ENCODE results near the gene OR2H1. TPM values are rescaled to one million over a fixed set of nuclear protein-coding genes. Genes with fewer than 3 reads are reported as not detected.

The OR2H1 gene
- total and polyA plus RNA-seq, 12 donors, result not detected

- H3K27me3 ChIP-seq, result no peaks in the 10 kb centered on the region
- H3K9me3 ChIP-seq (replicated peaks in 1 of 3), result no peaks in the 10 kb centered on the region
- H3K4me3 ChIP-seq, result no peak overlapping the region
- H3K36me3 ChIP-seq (replicated peaks in 1 of 2), result no peaks in the 10 kb centered on the region
- 69 to 81% (median 77%) methylated on average over 3 to 6 of the region's 6 CpGs for WGBS, 4 donors
- peak in 1 of 7 donors; percentile 37 for DNase-seq
- no peak overlapping the region for H3K27ac ChIP-seq
- no peaks in the 10 kb centered on the region for H3K4me1 ChIP-seq (replicated peaks in 1 of 2)
- TF ChIP-seq CTCF (IDR thresholded peaks at IDR 0.05) (no peak), POLR2A (IDR thresholded peaks at IDR 0.05) (no peak)
- intact Hi-C loops (cut with DNase I), result no loop called here
These were observed 52.3 kb downstream of the OR2H1 start for GRCh38 chr6:29509239-29509638.

GRCh38 chr6:29509711-29510110 lies 52.8 kb downstream of the OR2H1 start:
- no peak overlapping the region for H3K4me3 ChIP-seq
- no peaks in the 10 kb centered on the region for H3K27me3 ChIP-seq
- no peaks in the 10 kb centered on the region for H3K9me3 ChIP-seq (replicated peaks in 1 of 3)
- no peaks in the 10 kb centered on the region for H3K36me3 ChIP-seq (replicated peaks in 1 of 2)
- H3K27ac ChIP-seq, result no peak overlapping the region
- peak in 1 of 7 donors; percentile 31 for DNase-seq
- H3K4me1 ChIP-seq (replicated peaks in 1 of 2), result no peaks in the 10 kb centered on the region
- intact Hi-C loops (cut with DNase I), result no loop called here
- 80 to 81% (median 81%) methylated on average over 7 to 9 of the region's 9 CpGs for WGBS, 4 donors
- TF ChIP-seq POLR2A (IDR thresholded peaks at IDR 0.05), result no peak
- no peak for TF ChIP-seq CTCF (IDR thresholded peaks at IDR 0.05)

GRCh38 chr6:29510202-29510601 lies 53.2 kb downstream of the OR2H1 start:
- H3K9me3 ChIP-seq (replicated peaks in 1 of 3), result no peaks in the 10 kb centered on the region
- WGBS, 4 donors, result 41 to 64% (median 57%) methylated on average over 4 of the region's 4 CpGs
- intact Hi-C loops (cut with DNase I), result no loop called here
- H3K27me3 ChIP-seq, result no peaks in the 10 kb centered on the region
- H3K4me3 ChIP-seq, result no peak overlapping the region
- no peaks in the 10 kb centered on the region for H3K4me1 ChIP-seq (replicated peaks in 1 of 2)
- H3K27ac ChIP-seq, result no peak overlapping the region
- no peak for TF ChIP-seq POLR2A (IDR thresholded peaks at IDR 0.05)
- no peak for TF ChIP-seq CTCF (IDR thresholded peaks at IDR 0.05)
- H3K36me3 ChIP-seq (replicated peaks in 1 of 2), result no peaks in the 10 kb centered on the region
- DNase-seq, result peak in 1 of 7 donors; percentile 43

GRCh38 chr6:29510746-29511300 lies 53.9 kb downstream of the OR2H1 start:
- WGBS, 4 donors, result 75 to 89% (median 76%) methylated on average over 2 of the region's 2 CpGs
- no peak for DNase-seq
- intact Hi-C loops (cut with DNase I), result no loop called here

More at GRCh38 chr6:29510746-29511300, 53.9 kb downstream of the OR2H1 start:
- Histone ChIP-seq H3K27ac (no peak overlapping the region), H3K4me1 (replicated peaks in 1 of 2) (no peaks in the 10 kb centered on the region), H3K27me3 (no peaks in the 10 kb centered on the region), H3K9me3 (replicated peaks in 1 of 3) (no peaks in the 10 kb centered on the region), H3K36me3 (replicated peaks in 1 of 2) (no peaks in the 10 kb centered on the region), H3K4me3 (no peak overlapping the region)
- TF ChIP-seq POLR2A (IDR thresholded peaks at IDR 0.05) (no peak), CTCF (IDR thresholded peaks at IDR 0.05) (no peak)

Other genes with a start within 250 kb of the OR2H1 start
- gene OR14J1, start 155.5 kb upstream of the OR2H1 start, total RNA-seq, result not detected
- not detected for gene OR14J1, start 155.5 kb upstream of the OR2H1 start, polyA plus RNA-seq
- not detected for gene OR5V1, start 88.3 kb upstream of the OR2H1 start, total RNA-seq
- not detected for gene OR5V1, start 88.3 kb upstream of the OR2H1 start, polyA plus RNA-seq
- not detected for gene OR12D3, start 81.9 kb upstream of the OR2H1 start, total RNA-seq
- not detected for gene OR12D3, start 81.9 kb upstream of the OR2H1 start, polyA plus RNA-seq
- gene OR12D2, start 61.5 kb upstream of the OR2H1 start, total RNA-seq, result not detected
- gene OR12D2, start 61.5 kb upstream of the OR2H1 start, polyA plus RNA-seq, result not detected
- gene OR12D1, start 42.2 kb upstream of the OR2H1 start, total RNA-seq, result not detected
- gene OR12D1, start 42.2 kb upstream of the OR2H1 start, polyA plus RNA-seq, result not detected
- gene OR10C1, start 17.8 kb upstream of the OR2H1 start, total RNA-seq, result not detected
- gene OR10C1, start 17.8 kb upstream of the OR2H1 start, polyA plus RNA-seq, result not detected
- gene OR11A1, start 84 bp upstream of the OR2H1 start, total RNA-seq, result not detected
- gene OR11A1, start 84 bp upstream of the OR2H1 start, polyA plus RNA-seq, result not detected
- not detected for gene MAS1L, start 30.8 kb downstream of the OR2H1 start, total RNA-seq
- not detected for gene MAS1L, start 30.8 kb downstream of the OR2H1 start, polyA plus RNA-seq
- gene UBD, start 102.6 kb downstream of the OR2H1 start, total RNA-seq, result 1 to 10 TPM in 1 of 9 donors, under 1 TPM in 3, not detected in 5; 0.17 to 1.2 (median 0.35) TPM
- 1 to 10 TPM in 1 of 3 donors, under 1 TPM in 2; 0.77 to 2.3 (median 0.99) TPM for gene UBD, start 102.6 kb downstream of the OR2H1 start, polyA plus RNA-seq
- gene OR2H2, start 128.0 kb downstream of the OR2H1 start, total RNA-seq, result not detected
- not detected for gene OR2H2, start 128.0 kb downstream of the OR2H1 start, polyA plus RNA-seq
- 10 to 100 TPM in 7 of 9 donors, 1 to 10 TPM in 2; 6.9 to 41.4 (median 16.4) TPM for gene GABBR1, start 176.0 kb downstream of the OR2H1 start, total RNA-seq
- 10 to 100 TPM; 17.0 to 68.9 (median 49.6) TPM for gene GABBR1, start 176.0 kb downstream of the OR2H1 start, polyA plus RNA-seq
- gene MOG, start 199.9 kb downstream of the OR2H1 start, total RNA-seq, result not detected
- gene MOG, start 199.9 kb downstream of the OR2H1 start, polyA plus RNA-seq, result not detected
- 1 to 10 TPM in 1 of 9 donors, under 1 TPM in 3, not detected in 5; 0.06 to 1.3 (median 0.73) TPM for gene ZFP57, start 224.0 kb downstream of the OR2H1 start, total RNA-seq
- gene ZFP57, start 224.0 kb downstream of the OR2H1 start, polyA plus RNA-seq, result 1 to 10 TPM in 1 of 3 donors, not detected in 2; 1.9 TPM

Data from adrenal gland (tissue), 12 donors.